Amniotic stem cell (primary cell): ENCODE results near the gene TNK2.

Experiments
- DNase-seq: peaks from one replicate; lab custom pipeline; 2025; lab: John Stamatoyannopoulos, UW

The TNK2 gene

DNA sequence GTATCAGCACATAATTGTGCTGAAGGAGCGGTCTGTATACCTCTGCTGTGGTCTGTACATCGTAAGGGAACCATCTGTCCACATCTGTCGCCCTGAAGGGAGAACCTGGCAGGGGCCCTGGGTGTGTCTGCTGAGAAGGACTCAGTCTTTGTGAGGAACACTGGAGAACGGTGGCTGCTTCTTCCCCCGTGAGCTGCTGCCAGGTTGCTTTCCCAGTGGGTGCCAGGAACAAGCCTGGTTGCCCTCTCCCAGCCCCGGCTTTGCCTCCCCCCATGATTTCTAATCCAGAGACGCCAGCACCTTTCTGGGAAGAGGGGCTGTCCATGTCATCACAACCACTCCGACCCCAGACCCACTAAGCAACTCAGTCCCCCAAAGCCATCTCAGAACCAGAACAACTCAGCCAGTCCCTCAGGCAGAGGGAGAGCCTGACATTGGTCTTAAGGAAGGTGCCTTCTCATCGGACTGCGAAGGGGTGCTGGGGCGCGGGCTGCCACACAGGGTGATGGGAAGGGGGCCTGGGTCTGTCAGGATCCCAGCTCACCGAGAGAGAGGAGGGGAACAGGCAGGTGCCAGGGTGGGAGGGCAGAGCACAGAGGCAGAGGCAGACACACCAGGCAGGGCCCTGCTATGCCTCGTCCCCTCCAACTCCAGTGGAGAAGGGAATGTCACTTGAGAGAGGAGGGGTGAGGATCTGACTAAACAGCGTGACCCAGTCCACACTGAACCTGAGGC is 8.5 kb downstream of the TNK2 start:
- DNase-seq = no peak

DNA sequence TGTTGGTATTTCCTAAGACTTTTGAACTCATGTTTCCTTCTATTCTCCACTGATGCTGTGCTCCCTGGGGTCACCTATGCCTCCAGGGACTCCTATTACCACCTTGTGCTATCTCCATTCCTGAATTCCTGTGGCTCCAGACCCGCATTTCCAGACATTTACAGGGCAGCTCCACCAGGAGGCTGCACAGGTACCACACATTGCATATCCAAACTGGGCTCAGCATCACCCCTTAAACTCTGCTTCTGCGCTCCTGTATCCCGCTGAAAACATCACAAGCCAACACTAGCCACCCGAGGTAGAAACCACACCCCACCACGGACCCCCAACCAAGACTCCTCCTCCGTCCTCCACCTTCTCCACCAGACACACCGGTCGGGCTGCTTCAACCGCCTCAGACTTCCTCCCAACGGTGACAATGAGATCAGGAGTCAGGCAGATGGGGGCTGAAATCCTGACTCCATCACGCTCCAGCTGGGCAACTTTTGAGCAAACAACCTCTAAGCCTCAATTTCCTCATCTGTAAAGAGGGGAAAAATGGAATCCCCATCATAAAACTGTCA is 10.4 kb downstream of the TNK2 start:
- no peak for DNase-seq

GRCh38 chr3:195897081-195897852 is 11.1 kb downstream of the TNK2 start:
- DNase-seq = no peak

GRCh38 chr3:195896361-195897080 is 11.8 kb downstream of the TNK2 start:
- peak; percentile 76 for DNase-seq

- no peak for DNase-seq
Observed at GRCh38 chr3:195895861-195896360, 12.4 kb downstream of the TNK2 start.

GRCh38 chr3:195895078-195895860 is 13.1 kb downstream of the TNK2 start:
- no peak for DNase-seq

DNA sequence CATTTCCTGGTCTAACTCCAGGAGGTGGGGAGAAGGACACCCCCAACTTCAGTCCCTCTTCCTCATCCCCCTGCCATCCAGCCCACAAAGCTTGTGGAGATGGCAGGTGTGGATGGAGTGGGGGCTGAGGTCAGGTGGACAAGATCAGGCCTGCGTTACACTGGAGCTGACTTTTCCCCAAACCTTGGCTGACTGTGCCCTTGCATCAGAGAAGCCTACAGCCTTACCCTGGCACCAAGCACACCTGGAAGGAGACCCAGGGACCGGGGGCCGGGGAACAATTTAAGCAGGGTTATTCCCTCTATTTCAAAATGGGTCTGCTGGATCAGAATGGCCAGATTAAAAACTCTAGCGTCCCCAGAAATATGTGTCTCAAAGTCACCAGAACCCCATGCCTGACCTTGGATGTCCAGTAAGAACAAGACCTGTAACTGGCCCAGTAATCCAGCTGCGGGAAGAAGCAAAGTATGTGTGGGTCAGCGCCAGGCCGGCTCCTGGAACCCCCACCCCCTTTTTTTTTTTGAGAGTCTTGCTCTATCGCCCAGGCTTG is 14.4 kb downstream of the TNK2 start:
- no peak for DNase-seq

- DNase-seq = no peak
Observed at GRCh38 chr3:195893516-195893915, 14.8 kb downstream of the TNK2 start.

GRCh38 chr3:195893044-195893395 is 15.3 kb downstream of the TNK2 start:
- DNase-seq = no peak

DNA sequence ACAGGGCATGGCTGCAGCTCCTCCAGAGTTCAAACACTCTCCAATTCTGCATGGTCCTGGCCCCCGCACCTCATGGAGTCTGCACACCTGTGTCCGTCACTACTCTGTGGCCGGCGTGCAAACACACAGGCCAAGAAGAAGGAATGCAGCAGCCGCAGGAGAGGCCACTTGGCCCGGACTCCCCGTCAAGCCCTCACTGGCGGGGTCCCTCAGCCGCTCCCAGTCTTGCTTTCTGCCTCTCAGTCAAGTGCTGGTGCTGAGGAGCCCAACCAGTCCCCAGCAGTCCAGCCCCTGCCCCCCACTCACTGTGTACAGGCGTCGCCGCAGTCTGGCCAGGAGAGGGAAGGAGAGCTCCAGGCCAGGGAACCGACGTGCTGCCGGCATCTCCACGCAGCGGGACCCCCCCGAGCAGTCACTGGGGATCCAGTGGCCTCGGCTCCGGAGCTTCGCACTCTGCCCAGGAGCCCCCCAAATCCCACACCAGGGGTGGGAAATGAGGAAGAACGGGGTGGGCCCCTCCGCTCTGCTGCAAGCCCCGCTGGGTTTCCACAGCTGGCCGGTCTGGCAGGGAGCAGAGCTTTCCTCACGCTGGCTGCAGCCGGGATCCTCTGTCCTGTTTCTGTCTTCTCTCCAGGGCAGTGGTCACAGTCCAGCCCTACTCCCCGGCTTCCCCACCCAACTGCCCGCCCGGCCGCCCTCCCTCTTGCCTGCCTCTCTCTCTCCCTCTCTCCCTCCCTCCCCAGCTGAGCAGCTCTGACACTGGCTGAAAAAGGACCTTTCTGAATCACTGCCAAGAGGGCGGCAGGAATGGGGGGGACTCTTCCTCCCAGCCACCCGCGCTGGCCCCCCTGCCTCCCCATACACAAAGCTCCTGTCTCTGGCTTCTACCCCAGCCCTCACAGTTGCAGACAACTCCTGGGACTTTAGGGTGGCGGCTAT is 16.0 kb downstream of the TNK2 start:
- no peak for DNase-seq

- DNase-seq = no peak
Observed at GRCh38 chr3:195891431-195892104, 16.8 kb downstream of the TNK2 start.

- DNase-seq = no peak
Observed at GRCh38 chr3:195889870-195890295, 18.5 kb downstream of the TNK2 start.

DNA sequence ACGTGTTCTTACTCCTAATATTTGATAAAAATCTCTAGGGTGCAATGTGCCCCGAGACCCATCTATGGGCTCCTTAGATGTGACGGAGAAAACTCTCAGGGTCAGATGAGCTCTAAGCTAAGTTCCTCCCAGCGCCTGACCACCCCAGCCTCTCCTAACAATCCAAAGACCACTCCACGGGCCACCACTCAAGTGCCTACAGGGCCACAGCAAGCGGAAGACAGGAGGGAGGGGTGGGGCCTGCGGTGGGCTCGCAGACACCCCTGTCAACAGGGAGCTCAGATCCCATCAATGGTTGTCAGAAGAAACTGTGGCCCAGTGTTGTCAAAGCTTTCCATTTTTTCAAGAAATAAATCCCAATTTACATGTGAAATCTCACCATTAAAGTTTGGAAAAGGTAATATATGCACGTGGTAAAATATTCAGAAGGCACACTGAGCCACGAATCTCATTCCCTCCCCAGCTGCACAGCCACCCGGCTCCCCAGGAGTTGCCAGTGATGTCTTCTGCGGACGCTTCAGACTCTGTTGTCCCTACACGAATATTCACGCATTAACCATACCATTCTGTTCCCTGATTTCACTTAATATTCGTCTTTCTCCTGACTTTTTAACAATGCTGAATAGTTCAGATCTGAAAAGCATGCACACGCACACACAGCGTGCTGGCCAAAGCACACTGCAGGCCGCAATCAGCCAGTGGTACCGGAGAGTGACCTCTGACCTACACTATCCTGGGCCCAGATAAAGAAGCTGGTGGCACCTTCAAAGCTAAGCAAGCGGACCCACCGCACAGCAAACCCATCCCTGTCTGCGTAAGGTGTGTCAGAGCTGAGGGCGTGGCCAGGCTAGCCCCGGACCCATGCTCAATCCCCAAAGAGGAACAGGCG is 19.1 kb downstream of the TNK2 start:
- no peak for DNase-seq

- no peak for DNase-seq
Observed at GRCh38 chr3:195888311-195888761, 20.0 kb downstream of the TNK2 start.

GRCh38 chr3:195887670-195888069 is 20.7 kb downstream of the TNK2 start:
- DNase-seq = no peak

- no peak for DNase-seq
Observed at GRCh38 chr3:195886181-195887141, 21.9 kb downstream of the TNK2 start.
